PC-9 (cell line): ENCODE data around the gene SPAG7. TPM values are rescaled to one million over a fixed set of nuclear protein-coding genes. Genes with fewer than 3 reads are reported as not detected.
"Not testable (repeated sequence)": the region's sequence is repeated elsewhere in the genome, so short reads cannot be mapped to it uniquely, and the experiment has no call there.

Source experiments
- BruUV-seq: library from RNA; stranded (reverse); fragments of 400-500 nt; replicated peaks from 2 replicates; lab custom pipeline; 2021; lab: Mats Ljungman, UMichigan
- CTCF ChIA-PET: fragments of 300-600 bp; sonication (Branson Sonifier 250); formaldehyde crosslinking; loops from one replicate; lab custom pipeline; 2022; ENCODE audit warnings: antibody characterized with exemption; lab: Charles Lee
- POLR2A ChIA-PET: fragments of 300-600 bp; sonication (Branson Sonifier 250); formaldehyde crosslinking; loops from one replicate; lab custom pipeline; 2022; ENCODE audit warnings: antibody characterized with exemption; ENCODE audit not compliant: unreplicated experiment; lab: Charles Lee
- DNase-seq, 2 experiments: peaks; one replicate each; pipeline versions ENCODE4 v3.0.0 to v3.0.0-alpha.2; 2015 to 2022; ENCODE audit warnings: mixed read lengths in 1 of 2
- H2AFZ ChIP-seq: fragments of 200-600 bp; sonication (generic); 2 replicates; pipeline ENCODE4 v1.8.1; 2017; ENCODE audit warnings: antibody characterized with exemption
- H3F3A ChIP-seq: fragments of 200-600 bp; sonication (generic); 2 replicates; pipeline ENCODE4 v1.8.1; 2017; ENCODE audit warnings: antibody characterized with exemption, mild to moderate bottlenecking, low read depth; ENCODE audit not compliant: insufficient read depth
- H3K27ac ChIP-seq: fragments of 200-600 bp; sonication (generic); 2 replicates; pipeline ENCODE4 v1.6.1; 2016; ENCODE audit warnings: mixed run types
- H3K27me3 ChIP-seq: fragments of 200-600 bp; sonication (generic); 2 replicates; pipeline ENCODE4 v1.6.1; 2016; ENCODE audit warnings: low read depth, mixed run types; ENCODE audit not compliant: insufficient read depth
- H3K36me3 ChIP-seq: fragments of 200-600 bp; sonication (generic); 2 replicates; pipeline ENCODE4 v1.6.1; 2016; ENCODE audit warnings: low read depth, mixed run types
- H3K4me1 ChIP-seq: fragments of 200-600 bp; sonication (generic); replicated peaks from 2 replicates; pipeline ENCODE4 v1.6.1; 2016; ENCODE audit warnings: mixed run types; ENCODE audit not compliant: insufficient read depth
- H3K4me2 ChIP-seq: fragments of 200-600 bp; sonication (generic); 2 replicates; pipeline ENCODE4 v1.6.1; 2017; ENCODE audit warnings: mixed run types
- H3K4me3 ChIP-seq: fragments of 200-600 bp; sonication (generic); 2 replicates; pipeline ENCODE4 v1.6.1; 2016; ENCODE audit warnings: mixed run types
- H3K79me2 ChIP-seq: fragments of 200-600 bp; sonication (generic); 2 replicates; pipeline ENCODE4 v1.6.1; 2017; ENCODE audit warnings: low read depth, mixed run types
- H3K9me2 ChIP-seq: fragments of 200-600 bp; sonication (generic); 2 replicates; pipeline ENCODE4 v1.8.1; 2017; ENCODE audit warnings: mild to moderate bottlenecking; ENCODE audit not compliant: insufficient read depth
- H3K9me3 ChIP-seq: fragments of 200-600 bp; sonication (generic); 2 replicates; pipeline ENCODE4 v1.8.1; 2016; ENCODE audit warnings: low read depth; ENCODE audit not compliant: insufficient read depth
- H4K20me1 ChIP-seq: fragments of 200-600 bp; sonication (generic); 2 replicates; pipeline ENCODE4 v1.8.1; 2017; ENCODE audit not compliant: insufficient read depth
- EZH2 ChIP-seq: fragments of 200-600 bp; sonication (generic); IDR thresholded peaks from 2 replicates; pipeline ENCODE4 v1.8.0; 2017; ENCODE audit warnings: antibody characterized with exemption, low read depth
- intact Hi-C: fragments of 100-400 bp; cut with micrococcal nuclease; formaldehyde crosslinking; loops from one replicate; pipeline ENCODE4 v1.10.0; 2022; ENCODE audit not compliant: unreplicated experiment
- total RNA-seq: library from RNA; stranded (reverse); gene quantifications from 2 replicates; pipeline ENCODE4 v1.2.3, GENCODE V29; 2021
- TF ChIP-seq, protein P1 (sequence below): fragments of 200-600 bp; sonication (generic); conservative IDR thresholded peaks from 2 replicates; pipeline ENCODE4 v1.6.1; 2017; ENCODE audit warnings: mixed run types, antibody characterized with exemption, mild to moderate bottlenecking, moderate library complexity

SPAG7 gene
- total RNA-seq, 1 experiment from 2014 or later = 40.4 TPM

DNA sequence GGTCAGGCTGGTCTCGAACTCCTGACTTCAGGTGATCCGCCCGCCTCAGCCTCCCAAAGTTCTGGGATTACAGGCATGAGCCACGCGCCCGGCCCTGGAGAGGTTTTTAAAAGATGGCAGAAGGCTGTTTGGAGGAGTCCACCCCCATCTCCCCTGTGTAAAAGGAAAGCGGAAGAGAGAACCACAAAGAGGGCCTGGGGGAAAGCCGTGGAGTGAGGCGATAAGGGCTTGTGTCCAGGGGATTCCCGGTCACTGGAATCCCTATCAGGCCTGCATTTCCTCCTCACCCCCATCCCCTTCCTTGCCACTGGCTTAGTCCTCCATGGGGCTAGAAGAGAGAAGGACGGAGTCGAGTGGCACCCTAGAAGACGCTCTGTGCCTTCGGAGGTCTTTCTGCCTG lies 35.7 kb downstream of the SPAG7 start, which contains the start of gene GP1BA:
Gene GP1BA, plus strand, starts transcription at position 315 of the 400 bp plus-strand sequence. CDS start 328 bp downstream, outside the sequence.
- CTCF ChIA-PET = no interaction called here
- POLR2A ChIA-PET = no interaction called here
- TF ChIP-seq, protein P1, sequence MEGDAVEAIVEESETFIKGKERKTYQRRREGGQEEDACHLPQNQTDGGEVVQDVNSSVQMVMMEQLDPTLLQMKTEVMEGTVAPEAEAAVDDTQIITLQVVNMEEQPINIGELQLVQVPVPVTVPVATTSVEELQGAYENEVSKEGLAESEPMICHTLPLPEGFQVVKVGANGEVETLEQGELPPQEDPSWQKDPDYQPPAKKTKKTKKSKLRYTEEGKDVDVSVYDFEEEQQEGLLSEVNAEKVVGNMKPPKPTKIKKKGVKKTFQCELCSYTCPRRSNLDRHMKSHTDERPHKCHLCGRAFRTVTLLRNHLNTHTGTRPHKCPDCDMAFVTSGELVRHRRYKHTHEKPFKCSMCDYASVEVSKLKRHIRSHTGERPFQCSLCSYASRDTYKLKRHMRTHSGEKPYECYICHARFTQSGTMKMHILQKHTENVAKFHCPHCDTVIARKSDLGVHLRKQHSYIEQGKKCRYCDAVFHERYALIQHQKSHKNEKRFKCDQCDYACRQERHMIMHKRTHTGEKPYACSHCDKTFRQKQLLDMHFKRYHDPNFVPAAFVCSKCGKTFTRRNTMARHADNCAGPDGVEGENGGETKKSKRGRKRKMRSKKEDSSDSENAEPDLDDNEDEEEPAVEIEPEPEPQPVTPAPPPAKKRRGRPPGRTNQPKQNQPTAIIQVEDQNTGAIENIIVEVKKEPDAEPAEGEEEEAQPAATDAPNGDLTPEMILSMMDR = no peak
- no peak for TF ChIP-seq EZH2
- no TSS peak for BruUV-seq
- Histone ChIP-seq H3K79me2 (no peaks in the 10 kb centered on the region), H3K27me3 (no peaks in the 10 kb centered on the region), H3K4me3 (no peak within 1 kb of the TSS), H4K20me1 (no peaks in the 10 kb centered on the region), H3K36me3 (no peaks in the 10 kb centered on the region), H3K9me3 (no peaks in the 10 kb centered on the region), H3K9me2 (no peaks in the 10 kb centered on the region), H2AFZ (no peak within 1 kb of the TSS), H3K27ac (no peak within 1 kb of the TSS), H3K4me1 (peaks cover 10% of the 10 kb centered on the region), H3K4me2 (no peak within 1 kb of the TSS), H3F3A (peaks cover 13% of the 10 kb centered on the region; the same call in 1 of the 2 replicates)
- intact Hi-C loops = no loop called here
- no peak for DNase-seq

DNA sequence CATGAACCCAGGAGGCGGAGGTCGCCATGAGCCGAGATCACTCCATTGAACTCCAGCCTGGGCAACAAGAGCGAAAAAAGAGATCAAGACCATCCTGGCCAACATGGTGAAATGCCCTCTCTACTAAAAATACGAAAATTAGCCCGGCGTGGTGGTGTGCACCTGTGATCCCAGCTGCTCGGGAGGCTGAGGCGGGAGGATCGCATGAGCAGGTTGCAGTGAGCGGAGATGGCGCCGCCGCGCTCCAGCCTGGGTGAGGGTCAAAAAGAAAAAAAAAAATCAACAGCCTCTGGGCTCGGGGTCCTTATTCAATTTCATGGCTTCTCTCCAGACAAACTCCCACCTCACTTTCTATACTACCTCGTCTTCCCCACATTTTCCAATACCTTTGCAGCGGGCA lies 38.7 kb downstream of the SPAG7 start:
- no peaks in the 10 kb centered on the region for H3K9me2 ChIP-seq
- ChIA-PET CTCF (no interaction called here), POLR2A (no interaction called here)
- no peak for TF ChIP-seq EZH2
- TF ChIP-seq, protein P1 = no peak
- no peak overlapping the region for H3K4me3 ChIP-seq
- no peak overlapping the region for H3K4me2 ChIP-seq
- H3K79me2 ChIP-seq = no peaks in the 10 kb centered on the region
- H3K36me3 ChIP-seq = no peaks in the 10 kb centered on the region
- H3K4me1 ChIP-seq = peaks cover 1% of the 10 kb centered on the region
- intact Hi-C loops = no loop called here
- no peaks in the 10 kb centered on the region for H3K9me3 ChIP-seq
- no peak for DNase-seq
- H4K20me1 ChIP-seq = no peaks in the 10 kb centered on the region
- no peak overlapping the region for H2AFZ ChIP-seq
- no peaks in the 10 kb centered on the region for H3K27me3 ChIP-seq
- no peak overlapping the region for H3K27ac ChIP-seq
- no TSS peak for BruUV-seq
- peaks cover under 1% of the 10 kb centered on the region; the same call in 1 of the 2 replicates for H3F3A ChIP-seq

DNA sequence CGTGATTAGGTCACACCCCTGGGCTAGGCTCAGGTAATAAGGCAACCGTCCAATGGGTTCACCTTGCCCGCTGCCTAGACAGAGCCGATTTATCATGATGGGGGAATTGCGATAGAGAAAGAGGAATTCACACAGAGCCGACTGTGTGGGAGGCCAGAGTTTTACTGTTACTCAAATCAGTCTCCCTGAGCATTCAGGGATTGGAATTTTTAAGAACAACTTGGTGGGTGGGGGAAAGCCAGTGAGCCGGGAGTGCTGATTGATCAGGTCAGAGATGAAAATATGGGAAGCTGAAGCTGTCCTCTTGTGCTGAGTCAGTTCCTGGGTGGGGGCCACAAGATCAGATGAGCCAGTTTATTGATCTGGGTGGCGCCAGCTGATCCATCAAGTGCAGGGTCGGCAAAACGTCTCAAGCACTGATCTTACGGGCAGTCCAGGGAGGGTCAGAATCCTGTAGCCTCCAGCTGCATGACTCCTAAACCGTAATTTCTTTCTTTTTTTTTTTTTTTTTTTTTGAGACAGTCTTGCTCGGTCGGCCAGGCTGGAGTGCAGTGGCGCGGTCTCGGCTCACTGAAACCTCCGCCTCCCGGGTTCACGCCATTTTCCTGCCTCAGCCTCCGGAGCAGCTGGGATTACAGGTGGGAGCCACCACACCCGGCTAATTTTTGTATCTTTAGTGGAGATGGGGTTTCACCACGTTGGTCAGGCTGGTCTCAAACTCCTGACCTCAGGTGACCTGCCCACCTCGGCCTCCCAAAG lies 40.9 kb downstream of the SPAG7 start:
- H3K27ac ChIP-seq, H2AFZ ChIP-seq, H3F3A ChIP-seq, DNase-seq, H3K79me2 ChIP-seq, H3K4me2 ChIP-seq, H3K9me3 ChIP-seq, H4K20me1 ChIP-seq, H3K4me1 ChIP-seq, H3K27me3 ChIP-seq, H3K4me3 ChIP-seq, H3K9me2 ChIP-seq, BruUV-seq, CTCF ChIA-PET, intact Hi-C loops, H3K36me3 ChIP-seq: not testable (repeated sequence)
- POLR2A ChIA-PET = interaction anchor here (0.5 kb wide), 1 partner anchor 24 kb away, joined by 4 read pairs; the partner anchor contains the start of gene ENO3
